ENCODE measurements around the gene RBM3. TPM values are rescaled to one million over a fixed set of nuclear protein-coding genes. Genes with fewer than 3 reads are reported as not detected.
"Not testable (repeated sequence)": the region's sequence is repeated elsewhere in the genome, so short reads cannot be mapped to it uniquely, and the experiment has no call there.

RBM3 gene
- total RNA-seq (100 to 1,000 TPM in 6 of 9 donors, 10 to 100 TPM in 3; 52.9 to 284 (median 127) TPM), polyA plus RNA-seq (100 to 1,000 TPM; 170 to 234 (median 224) TPM)
- long read RNA-seq, donor 1, transcript RBM3-203 (7 exons, 2,162 nt) = major isoform, 67 of 111 reads
- long read RNA-seq, donor 1, transcript RBM3-206 (3 exons, 947 nt) = minor isoform, 7 of 111 reads
- long read RNA-seq, donor 1, partial matches to known transcripts = 18 of 111 reads
- long read RNA-seq, donor 1, other reads (novel, unspliced or antisense) = 12 of 111 reads
- long read RNA-seq, donor 2, transcript RBM3-203 (7 exons, 2,162 nt) = major isoform, 26 of 29 reads
- long read RNA-seq, donor 2, partial matches to known transcripts = 0 of 29 reads
- long read RNA-seq, donor 2, other reads (novel, unspliced or antisense) = 0 of 29 reads
- long read RNA-seq, donor 3, transcript RBM3-203 (7 exons, 2,162 nt) = major isoform, 35 of 65 reads
- long read RNA-seq, donor 3, partial matches to known transcripts = 8 of 65 reads
- long read RNA-seq, donor 3, other reads (novel, unspliced or antisense) = 14 of 65 reads
- long read RNA-seq, donor 4, transcript RBM3-203 (7 exons, 2,162 nt) = major isoform, 97 of 115 reads
- long read RNA-seq, donor 4, partial matches to known transcripts = 5 of 115 reads
- long read RNA-seq, donor 4, other reads (novel, unspliced or antisense) = 13 of 115 reads
- long read RNA-seq, donor 5, transcript RBM3-204 (8 exons, 1,375 nt) = minor isoform, 8 of 83 reads
- long read RNA-seq, donor 5, transcript RBM3-203 (7 exons, 2,162 nt) = major isoform, 55 of 83 reads
- long read RNA-seq, donor 5, partial matches to known transcripts = 6 of 83 reads
- long read RNA-seq, donor 5, other reads (novel, unspliced or antisense) = 14 of 83 reads
- long read RNA-seq, donor 6, transcript RBM3-203 (7 exons, 2,162 nt) = major isoform, 60 of 71 reads
- long read RNA-seq, donor 6, partial matches to known transcripts = 4 of 71 reads
- long read RNA-seq, donor 6, other reads (novel, unspliced or antisense) = 3 of 71 reads
- long read RNA-seq, donor 7, transcript RBM3-203 (7 exons, 2,162 nt) = major isoform, 18 of 30 reads
- long read RNA-seq, donor 7, partial matches to known transcripts = 5 of 30 reads
- long read RNA-seq, donor 7, other reads (novel, unspliced or antisense) = 0 of 30 reads
- long read RNA-seq, donor 8, transcript RBM3-203 (7 exons, 2,162 nt) = major isoform, 54 of 89 reads
- long read RNA-seq, donor 8, partial matches to known transcripts = 21 of 89 reads
- long read RNA-seq, donor 8, other reads (novel, unspliced or antisense) = 5 of 89 reads
- long read RNA-seq, donor 9, transcript RBM3-203 (7 exons, 2,162 nt) = major isoform, 29 of 94 reads
- long read RNA-seq, donor 9, transcript RBM3-202 (6 exons, 1,130 nt) = minor isoform, 5 of 94 reads
- long read RNA-seq, donor 9, partial matches to known transcripts = 49 of 94 reads
- long read RNA-seq, donor 9, other reads (novel, unspliced or antisense) = 6 of 94 reads
- long read RNA-seq, donor 10, transcript RBM3-203 (7 exons, 2,162 nt) = major isoform, 21 of 70 reads
- long read RNA-seq, donor 10, partial matches to known transcripts = 33 of 70 reads
- long read RNA-seq, donor 10, other reads (novel, unspliced or antisense) = 13 of 70 reads

DNA sequence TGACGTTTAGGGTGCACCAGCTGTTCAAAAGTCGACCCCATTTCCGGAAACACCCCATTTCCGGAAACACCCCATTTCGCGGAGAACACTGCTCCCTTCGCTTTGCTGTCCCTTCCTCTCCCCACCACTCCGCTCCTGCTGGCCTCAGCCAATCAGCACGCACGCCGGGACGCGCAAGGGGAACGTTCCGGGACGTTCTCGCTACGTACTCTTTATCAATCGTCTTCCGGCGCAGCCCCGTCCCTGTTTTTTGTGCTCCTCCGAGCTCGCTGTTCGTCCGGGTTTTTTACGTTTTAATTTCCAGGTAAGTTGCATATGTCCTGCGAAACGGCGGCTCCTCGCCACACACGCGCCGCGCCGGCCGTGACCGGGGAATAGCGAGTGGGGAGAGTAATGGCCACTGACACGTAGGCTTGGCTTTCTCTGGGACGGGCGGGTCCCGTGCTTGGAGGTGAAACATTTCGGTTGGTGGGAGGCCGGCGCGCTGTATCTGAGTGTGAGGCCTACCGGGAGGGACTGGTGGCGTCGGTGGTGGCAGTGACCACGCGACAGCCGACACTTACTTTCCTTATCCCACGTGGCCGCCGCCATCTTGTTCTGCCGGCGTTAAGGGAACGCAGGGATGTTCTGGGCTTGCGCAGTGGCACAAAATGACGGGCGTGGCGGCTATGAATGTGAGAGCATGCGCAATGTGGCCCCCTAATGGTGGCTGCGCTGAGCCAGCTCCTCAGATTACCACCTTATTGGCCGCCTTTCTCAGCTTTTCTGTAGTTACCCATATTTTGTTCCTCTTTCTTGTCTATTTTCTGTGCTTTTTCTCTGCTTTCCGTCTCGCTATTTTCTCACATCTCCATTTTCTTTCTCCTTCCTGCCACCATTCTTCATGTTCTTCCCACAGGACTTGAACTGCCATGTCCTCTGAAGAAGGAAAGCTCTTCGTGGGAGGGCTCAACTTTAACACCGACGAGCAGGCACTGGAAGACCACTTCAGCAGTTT is at the start of gene RBM3:
TSS of gene RBM3 (plus strand) at position 215 of the 997 bp plus-strand sequence. CDS start at position 912, 697 bp downstream.
- H3K27ac ChIP-seq = peak within 1 kb of the TSS; percentile 89 to 99 (median 98)
- DNase-seq = peak; percentile 91 to 97 (median 94)
- no peaks in the 10 kb centered on the region for H3K27me3 ChIP-seq
- 0 to 53% (median 18%) methylated on average over 17 to 71 of the region's 71 CpGs for WGBS, 4 donors
- H3K4me1 ChIP-seq (replicated peaks in 1 of 2) = peaks cover 4 to 16% of the 10 kb centered on the region in 2 donors
- no peaks in the 10 kb centered on the region for H3K9me3 ChIP-seq (replicated peaks in 1 of 3)
- peak within 1 kb of the TSS; percentile 27 to 65 (median 59) for H3K4me3 ChIP-seq
- peaks cover 0 to 34% of the 10 kb centered on the region in 2 donors for H3K36me3 ChIP-seq (replicated peaks in 1 of 2)
- TF ChIP-seq POLR2A (IDR thresholded peaks at IDR 0.05) = peak; percentile 87 to 90
- TF ChIP-seq, protein P1, sequence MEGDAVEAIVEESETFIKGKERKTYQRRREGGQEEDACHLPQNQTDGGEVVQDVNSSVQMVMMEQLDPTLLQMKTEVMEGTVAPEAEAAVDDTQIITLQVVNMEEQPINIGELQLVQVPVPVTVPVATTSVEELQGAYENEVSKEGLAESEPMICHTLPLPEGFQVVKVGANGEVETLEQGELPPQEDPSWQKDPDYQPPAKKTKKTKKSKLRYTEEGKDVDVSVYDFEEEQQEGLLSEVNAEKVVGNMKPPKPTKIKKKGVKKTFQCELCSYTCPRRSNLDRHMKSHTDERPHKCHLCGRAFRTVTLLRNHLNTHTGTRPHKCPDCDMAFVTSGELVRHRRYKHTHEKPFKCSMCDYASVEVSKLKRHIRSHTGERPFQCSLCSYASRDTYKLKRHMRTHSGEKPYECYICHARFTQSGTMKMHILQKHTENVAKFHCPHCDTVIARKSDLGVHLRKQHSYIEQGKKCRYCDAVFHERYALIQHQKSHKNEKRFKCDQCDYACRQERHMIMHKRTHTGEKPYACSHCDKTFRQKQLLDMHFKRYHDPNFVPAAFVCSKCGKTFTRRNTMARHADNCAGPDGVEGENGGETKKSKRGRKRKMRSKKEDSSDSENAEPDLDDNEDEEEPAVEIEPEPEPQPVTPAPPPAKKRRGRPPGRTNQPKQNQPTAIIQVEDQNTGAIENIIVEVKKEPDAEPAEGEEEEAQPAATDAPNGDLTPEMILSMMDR (IDR thresholded peaks at IDR 0.05) = peak in 5 of 6 experiments; percentile 15 to 56 (median 54)
- intact Hi-C loops (cut with DNase I) = no loop called here

DNA sequence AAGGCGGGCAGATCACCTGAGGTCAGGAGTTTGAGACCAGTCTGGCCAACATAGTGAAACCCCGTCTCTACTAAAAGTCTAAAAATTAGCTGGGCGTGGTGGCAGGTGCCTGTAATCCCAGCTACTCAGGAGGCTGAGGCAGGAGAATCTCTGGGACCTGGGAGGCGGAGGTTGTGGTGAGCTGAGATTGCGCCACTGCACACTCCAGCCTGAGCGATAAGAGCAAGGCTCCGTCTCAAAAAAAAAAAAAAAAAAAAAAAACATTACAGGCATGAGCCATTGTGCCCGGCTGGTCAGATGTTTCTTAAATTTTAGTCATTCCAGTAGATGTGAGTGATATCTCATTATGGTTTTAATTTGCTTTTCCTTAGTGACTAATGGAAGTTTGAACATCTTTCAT is 48.4 kb upstream of the RBM3 start:
- H3K27me3 ChIP-seq; H3K4me1 ChIP-seq (replicated peaks in 1 of 2); H3K36me3 ChIP-seq (replicated peaks in 1 of 2); H3K4me3 ChIP-seq; H3K9me3 ChIP-seq (replicated peaks in 1 of 3); intact Hi-C loops (cut with DNase I): not testable (repeated sequence)
- 45 to 83% (median 68%) methylated on average over 1 to 8 of the region's 8 CpGs for WGBS, 4 donors
- peak overlapping the region in 2 of 5 donors; percentile 37 to 55 for H3K27ac ChIP-seq
- peak in 4 of 7 donors; percentile 35 to 68 (median 47) for DNase-seq

DNA sequence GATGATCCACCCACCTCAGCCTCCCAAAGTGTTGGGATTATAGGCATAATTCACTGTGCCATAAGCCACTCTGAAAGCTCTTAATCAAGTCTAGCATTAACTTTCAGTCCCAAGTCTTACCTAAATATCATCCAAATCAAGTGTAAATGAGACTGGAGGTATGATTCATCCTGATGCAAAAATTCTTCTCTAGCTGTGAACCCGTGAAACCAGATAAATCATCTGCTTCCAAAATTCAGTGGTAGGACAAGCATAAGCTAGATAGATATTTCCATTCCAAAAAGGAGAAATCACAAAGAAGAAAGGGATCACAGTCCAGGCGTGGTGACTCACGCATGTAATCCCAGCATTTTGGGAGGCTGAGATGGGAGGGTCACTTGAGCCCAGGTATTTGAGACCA is 43.5 kb upstream of the RBM3 start:
- WGBS, 4 donors = 67 to 79% (median 76%) methylated on average over 3 of the region's 3 CpGs
- TF ChIP-seq, protein P1 (IDR thresholded peaks at IDR 0.05) = no peak
- no peak for TF ChIP-seq POLR2A (IDR thresholded peaks at IDR 0.05)

More for the DNA sequence above, 43.5 kb upstream of the RBM3 start:
- no peak overlapping the region for H3K4me3 ChIP-seq
- H3K36me3 ChIP-seq (replicated peaks in 1 of 2) = no peaks in the 10 kb centered on the region
- no peaks in the 10 kb centered on the region for H3K27me3 ChIP-seq
- H3K9me3 ChIP-seq (replicated peaks in 1 of 3) = no peaks in the 10 kb centered on the region
- H3K27ac ChIP-seq = peak overlapping the region in 3 of 5 donors; percentile 61 to 69 (median 68)
- no peak for DNase-seq
- H3K4me1 ChIP-seq (replicated peaks in 1 of 2) = no peaks in the 10 kb centered on the region
- intact Hi-C loops (cut with DNase I) = no loop called here

Data from adrenal gland (tissue), 19 donors.